HCT116 (cell line): Measurements from ENCODE around the gene SKI.

Experiments used
- ATF3 ChIP-seq: IDR thresholded peaks from 2 replicates; pipeline ENCODE4 v1.6.1; 2012
- CTCF ChIP-seq, 3 experiments: fragments of 200-600 bp in 1 of 3; sonication (generic) in 1 of 3; IDR thresholded peaks in 2 of 3; conservative IDR thresholded peaks in 1 of 3; 2 replicates each; pipeline ENCODE4 v1.5.1; 2012 to 2017; ENCODE audit warnings: low read depth in 2 of 3, low read length in 2 of 3, antibody characterized with exemption in 1 of 3, borderline replicate concordance in 1 of 3, control low read depth in 1 of 3, mild to moderate bottlenecking in 1 of 3, mixed read lengths in 1 of 3, mixed run types in 1 of 3, moderate library complexity in 1 of 3; ENCODE audit not compliant: insufficient read depth in 1 of 3
- MAX ChIP-seq: IDR thresholded peaks from 2 replicates; pipeline ENCODE4 v1.6.1; 2012
- POLR2A ChIP-seq: IDR thresholded peaks from 2 replicates; pipeline ENCODE4 v1.7.0; 2011; ENCODE audit warnings: borderline replicate concordance; ENCODE audit not compliant: insufficient read depth, insufficient read length; ENCODE audit errors: extremely low read depth
- POLR2AphosphoS5 ChIP-seq: IDR thresholded peaks from 2 replicates; pipeline ENCODE4 v1.6.1; 2011; ENCODE audit warnings: mild to moderate bottlenecking, low read depth, low read length, moderate library complexity
- TCF7L2 ChIP-seq: IDR thresholded peaks from 2 replicates; pipeline ENCODE4 v1.7.0; 2011; ENCODE audit warnings: borderline replicate concordance, inconsistent platforms; ENCODE audit not compliant: insufficient read depth, insufficient read length; ENCODE audit errors: extremely low read depth

- TF ChIP-seq POLR2A (no peak), CTCF (IDR thresholded peaks at IDR 0.05 in 2 of 3, conservative IDR thresholded peaks at IDR 0.05 in 1 of 3; ENCODE audit: borderline replicate concordance in 1 of 3, insufficient read depth in 1 of 3, low read depth in 2 of 3, low read length in 2 of 3) (no peak), POLR2AphosphoS5 (no peak), ATF3 (no peak), TCF7L2 (no peak), MAX (no peak)
Measured at GRCh38 chr1:2277741-2278488, 49.8 kb downstream of the SKI start.
